Activated CD8-positive, alpha-beta memory T cell treated with anti-CD3 and anti-CD28 coated beads, Interleukin-2, amount 50 U/mL, for 24 hours (primary cell): ENCODE results near the gene SENP3.

Source experiments
- DNase-seq: peaks from one replicate; pipeline ENCODE4 v3.0.0-alpha.2; 2020; ENCODE audit errors: extremely low read depth

The SENP3 gene

DNA sequence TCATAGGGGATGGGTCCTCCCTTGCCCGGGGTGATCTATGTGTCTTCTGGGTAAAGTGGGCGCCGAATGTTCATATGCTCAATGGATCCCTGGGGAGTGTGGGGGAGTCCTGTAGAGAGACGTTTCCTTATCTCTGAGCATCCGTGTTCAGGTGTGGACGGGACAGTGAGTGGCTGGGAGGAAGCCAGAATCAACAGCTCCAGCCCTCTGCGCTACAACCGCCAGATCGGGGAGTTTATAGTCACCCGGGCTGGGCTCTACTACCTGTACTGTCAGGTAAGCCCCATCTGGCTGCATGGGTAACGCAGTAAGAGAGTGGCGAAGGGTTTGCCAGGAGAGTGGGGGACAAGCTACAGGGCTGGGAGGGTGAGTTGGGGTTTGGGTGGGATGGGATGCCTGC is 5.1 kb upstream of the SENP3 start:
- no peak for DNase-seq

DNA sequence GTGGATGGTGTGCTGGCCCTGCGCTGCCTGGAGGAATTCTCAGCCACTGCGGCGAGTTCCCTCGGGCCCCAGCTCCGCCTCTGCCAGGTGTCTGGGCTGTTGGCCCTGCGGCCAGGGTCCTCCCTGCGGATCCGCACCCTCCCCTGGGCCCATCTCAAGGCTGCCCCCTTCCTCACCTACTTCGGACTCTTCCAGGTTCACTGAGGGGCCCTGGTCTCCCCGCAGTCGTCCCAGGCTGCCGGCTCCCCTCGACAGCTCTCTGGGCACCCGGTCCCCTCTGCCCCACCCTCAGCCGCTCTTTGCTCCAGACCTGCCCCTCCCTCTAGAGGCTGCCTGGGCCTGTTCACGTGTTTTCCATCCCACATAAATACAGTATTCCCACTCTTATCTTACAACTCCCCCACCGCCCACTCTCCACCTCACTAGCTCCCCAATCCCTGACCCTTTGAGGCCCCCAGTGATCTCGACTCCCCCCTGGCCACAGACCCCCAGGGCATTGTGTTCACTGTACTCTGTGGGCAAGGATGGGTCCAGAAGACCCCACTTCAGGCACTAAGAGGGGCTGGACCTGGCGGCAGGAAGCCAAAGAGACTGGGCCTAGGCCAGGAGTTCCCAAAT is 4.5 kb upstream of the SENP3 start:
- no peak for DNase-seq

DNA sequence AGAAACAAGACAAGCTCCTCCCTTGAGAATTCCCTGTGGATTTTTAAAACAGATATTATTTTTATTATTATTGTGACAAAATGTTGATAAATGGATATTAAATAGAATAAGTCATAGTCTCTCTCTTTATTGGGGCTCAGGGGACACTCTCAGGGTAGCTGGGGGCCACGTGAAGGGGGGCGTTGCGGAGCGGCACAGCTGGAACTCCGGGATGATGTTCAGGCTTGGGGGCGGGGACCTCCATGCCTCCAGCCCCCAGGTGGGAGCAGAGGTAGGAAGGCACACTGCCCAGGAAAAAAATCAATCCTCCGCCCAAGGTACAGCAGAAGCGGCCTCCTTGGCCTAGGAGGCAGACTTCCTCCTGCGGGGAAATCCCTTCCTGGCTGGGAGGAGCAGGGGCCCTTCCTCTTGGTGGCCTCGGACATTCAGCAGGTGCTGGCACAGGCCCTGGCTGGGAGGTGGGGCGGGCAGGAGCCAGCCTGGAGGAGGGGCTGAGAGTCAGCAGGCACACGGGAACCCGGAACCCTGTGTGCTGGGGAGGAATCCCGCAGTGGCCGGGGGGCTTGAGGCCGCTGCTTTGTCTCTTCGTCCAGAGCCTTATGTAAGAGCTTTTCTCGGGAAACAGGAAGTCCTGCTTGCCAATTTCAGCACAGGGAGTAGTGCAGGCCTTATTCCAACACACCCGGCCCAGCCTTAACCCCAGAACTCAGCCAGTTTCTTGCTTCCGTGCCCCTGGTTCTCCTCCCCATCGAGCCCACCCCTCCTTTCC is 3.8 kb upstream of the SENP3 start:
- DNase-seq, result no peak

DNA sequence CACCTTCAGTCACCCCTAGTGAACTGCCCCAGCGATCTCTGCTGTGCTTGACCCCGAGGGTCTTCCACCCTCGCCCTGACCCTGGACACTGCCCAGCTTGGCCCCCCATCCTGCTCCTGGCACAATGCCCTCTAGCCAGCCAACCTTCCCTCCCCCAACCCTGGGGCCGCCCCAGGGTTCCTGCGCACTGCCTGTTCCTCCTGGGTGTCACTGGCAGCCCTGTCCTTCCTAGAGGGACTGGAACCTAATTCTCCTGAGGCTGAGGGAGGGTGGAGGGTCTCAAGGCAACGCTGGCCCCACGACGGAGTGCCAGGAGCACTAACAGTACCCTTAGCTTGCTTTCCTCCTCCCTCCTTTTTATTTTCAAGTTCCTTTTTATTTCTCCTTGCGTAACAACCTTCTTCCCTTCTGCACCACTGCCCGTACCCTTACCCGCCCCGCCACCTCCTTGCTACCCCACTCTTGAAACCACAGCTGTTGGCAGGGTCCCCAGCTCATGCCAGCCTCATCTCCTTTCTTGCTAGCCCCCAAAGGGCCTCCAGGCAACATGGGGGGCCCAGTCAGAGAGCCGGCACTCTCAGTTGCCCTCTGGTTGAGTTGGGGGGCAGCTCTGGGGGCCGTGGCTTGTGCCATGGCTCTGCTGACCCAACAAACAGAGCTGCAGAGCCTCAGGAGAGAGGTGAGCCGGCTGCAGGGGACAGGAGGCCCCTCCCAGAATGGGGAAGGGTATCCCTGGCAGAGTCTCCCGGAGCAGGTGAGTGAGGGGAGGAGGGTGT is 3.0 kb upstream of the SENP3 start, which contains the start of gene TNFSF13:
TSS of gene TNFSF13 (plus strand) at position 207 of the 776 bp plus-strand sequence. CDS start at position 497, 290 bp downstream.
- DNase-seq, result no peak

DNA sequence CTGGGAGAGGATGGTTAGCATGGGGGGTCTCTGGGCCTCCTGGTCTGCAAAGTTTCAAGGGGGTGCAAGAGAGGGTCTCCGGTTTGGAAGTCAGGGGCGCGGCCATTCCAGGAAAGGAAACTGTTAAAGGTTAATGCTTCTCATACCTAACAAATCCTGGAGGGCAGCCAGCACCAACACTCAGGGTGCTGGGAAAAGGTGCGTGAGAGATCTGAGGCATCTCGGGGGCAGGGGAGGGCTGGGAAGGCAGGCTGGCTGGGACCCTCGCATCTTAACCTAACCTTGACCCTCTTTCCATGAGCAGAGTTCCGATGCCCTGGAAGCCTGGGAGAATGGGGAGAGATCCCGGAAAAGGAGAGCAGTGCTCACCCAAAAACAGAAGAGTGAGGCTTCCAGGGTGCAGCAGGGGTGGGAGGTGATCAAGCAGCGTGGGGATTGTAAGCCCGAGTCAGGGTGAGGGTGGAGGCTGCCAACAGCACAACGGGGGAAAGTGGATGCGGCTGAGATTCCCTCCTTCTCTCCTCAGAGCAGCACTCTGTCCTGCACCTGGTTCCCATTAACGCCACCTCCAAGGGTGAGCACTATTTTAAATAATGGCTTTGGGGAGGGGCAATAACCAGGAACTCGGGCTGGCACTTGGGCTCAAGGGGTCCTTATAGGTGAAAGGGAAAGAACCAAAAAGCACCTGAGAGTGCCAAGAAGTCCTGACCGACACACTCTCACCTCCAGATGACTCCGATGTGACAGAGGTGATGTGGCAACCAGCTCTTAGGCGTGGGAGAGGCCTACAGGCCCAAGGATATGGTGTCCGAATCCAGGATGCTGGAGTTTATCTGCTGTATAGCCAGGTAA is 2.2 kb upstream of the SENP3 start:
- no peak for DNase-seq

DNA sequence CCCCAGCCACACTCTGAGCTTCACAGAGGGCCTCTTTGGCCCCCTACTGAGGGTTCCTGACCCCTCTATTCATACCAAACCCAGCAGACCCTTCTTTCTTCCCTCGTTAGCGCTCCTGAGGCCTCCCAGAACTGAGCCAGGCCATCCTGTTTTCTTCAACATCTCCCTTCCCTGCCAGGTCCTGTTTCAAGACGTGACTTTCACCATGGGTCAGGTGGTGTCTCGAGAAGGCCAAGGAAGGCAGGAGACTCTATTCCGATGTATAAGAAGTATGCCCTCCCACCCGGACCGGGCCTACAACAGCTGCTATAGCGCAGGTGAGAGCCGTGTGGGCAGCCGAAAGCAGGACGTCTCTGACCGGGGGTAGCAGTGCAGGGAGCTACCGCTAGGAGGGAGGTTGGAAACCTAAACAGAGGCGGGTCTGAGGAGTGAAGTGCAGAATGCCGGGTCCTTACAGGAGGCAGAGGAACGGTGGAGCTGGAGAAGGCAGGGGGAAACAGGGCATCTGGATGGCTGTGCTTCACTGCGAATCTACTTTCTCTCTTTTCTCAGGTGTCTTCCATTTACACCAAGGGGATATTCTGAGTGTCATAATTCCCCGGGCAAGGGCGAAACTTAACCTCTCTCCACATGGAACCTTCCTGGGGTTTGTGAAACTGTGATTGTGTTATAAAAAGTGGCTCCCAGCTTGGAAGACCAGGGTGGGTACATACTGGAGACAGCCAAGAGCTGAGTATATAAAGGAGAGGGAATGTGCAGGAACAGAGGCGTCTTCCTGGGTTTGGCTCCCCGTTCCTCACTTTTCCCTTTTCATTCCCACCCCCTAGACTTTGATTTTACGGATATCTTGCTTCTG is 1.3 kb upstream of the SENP3 start:
- DNase-seq, result no peak

DNA sequence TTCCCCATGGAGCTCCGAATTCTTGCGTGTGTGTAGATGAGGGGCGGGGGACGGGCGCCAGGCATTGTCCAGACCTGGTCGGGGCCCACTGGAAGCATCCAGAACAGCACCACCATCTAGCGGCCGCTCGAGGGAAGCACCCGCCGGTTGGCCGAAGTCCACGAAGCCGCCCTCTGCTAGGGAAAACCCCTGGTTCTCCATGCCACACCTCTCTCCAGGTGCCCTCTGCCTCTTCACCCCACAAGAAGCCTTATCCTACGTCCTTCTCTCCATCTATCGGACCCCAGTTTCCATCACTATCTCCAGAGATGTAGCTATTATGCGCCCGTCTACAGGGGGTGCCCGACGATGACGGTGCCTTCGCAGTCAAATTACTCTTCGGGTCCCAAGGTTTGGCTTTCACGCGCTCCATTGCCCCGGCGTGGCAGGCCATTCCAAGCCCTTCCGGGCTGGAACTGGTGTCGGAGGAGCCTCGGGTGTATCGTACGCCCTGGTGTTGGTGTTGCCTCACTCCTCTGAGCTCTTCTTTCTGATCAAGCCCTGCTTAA is 617 bp upstream of the SENP3 start:
- peak; percentile 67 for DNase-seq

DNA sequence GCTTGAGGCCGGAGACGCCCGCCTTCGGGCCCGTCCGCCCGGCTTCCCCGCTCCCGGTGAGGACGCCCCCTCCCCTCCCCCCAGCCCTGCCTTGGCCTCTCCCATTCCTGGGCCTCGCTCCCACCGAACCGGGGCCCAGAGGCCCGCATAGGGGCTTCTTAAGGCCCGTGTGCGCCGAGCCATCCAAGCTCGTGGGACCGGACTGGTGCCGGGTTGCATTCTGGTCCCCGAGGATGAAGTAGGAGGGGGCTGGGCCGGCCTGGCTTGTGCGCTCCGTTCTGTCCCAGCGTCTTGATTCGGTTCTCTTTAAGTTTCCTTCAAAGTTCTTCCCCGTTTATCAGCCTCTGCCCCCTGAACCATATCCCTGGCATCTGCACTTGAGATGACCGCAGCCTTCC is 488 bp downstream of the SENP3 start:
- no peak for DNase-seq

DNA sequence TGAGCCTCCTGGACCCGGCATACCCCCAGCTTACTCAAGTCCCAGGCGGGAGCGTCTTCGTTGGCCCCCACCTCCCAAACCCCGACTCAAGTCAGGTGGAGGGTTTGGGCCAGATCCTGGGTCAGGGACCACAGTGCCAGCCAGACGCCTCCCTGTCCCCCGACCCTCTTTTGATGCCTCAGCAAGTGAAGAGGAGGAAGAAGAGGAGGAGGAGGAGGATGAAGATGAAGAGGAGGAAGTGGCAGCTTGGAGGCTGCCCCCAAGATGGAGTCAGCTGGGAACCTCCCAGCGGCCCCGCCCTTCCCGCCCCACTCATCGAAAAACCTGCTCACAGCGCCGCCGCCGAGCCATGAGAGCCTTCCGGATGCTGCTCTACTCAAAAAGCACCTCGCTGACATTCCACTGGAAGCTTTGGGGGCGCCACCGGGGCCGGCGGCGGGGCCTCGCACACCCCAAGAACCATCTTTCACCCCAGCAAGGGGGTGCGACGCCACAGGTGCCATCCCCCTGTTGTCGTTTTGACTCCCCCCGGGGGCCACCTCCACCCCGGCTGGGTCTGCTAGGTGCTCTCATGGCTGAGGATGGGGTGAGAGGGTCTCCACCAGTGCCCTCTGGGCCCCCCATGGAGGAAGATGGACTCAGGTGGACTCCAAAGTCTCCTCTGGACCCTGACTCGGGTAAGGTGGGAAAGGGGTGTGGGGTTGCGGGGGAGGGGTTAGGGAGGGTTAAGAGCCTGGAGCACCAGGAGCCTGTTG is 1.6 kb downstream of the SENP3 start:
- no peak for DNase-seq

DNA sequence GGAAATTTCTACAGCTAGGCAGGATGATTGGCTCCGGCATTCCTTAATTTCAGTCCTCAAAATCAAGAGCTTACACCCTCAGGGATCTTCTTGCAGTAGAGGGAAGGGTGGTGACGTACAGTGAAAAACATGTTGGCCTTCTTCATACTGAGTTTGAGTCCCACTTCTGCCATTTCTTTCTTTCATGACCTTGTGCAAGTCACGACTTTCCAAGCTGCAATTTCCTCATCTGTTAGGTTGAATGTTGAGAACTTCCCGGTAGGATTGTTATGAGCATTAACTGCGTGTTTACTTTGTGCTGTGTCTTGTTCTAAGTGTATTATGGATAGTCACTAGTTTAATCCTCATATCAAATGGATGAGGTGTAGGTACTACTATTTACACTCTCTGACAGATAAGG is 7.9 kb downstream of the SENP3 start:
- no peak for DNase-seq

DNA sequence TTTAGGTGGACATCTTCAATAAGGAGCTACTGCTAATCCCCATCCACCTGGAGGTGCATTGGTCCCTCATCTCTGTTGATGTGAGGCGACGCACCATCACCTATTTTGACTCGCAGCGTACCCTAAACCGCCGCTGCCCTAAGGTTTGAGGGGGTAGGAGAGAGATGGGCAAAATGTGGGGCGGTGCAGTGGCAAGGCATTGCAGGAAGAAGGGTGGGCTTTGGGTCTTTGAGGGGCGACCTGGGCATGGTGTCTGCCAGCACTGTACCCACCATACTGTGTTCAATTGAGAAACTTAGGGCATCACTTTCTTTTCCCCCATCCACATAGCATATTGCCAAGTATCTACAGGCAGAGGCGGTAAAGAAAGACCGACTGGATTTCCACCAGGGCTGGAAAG is 8.6 kb downstream of the SENP3 start:
- DNase-seq, result no peak

DNA sequence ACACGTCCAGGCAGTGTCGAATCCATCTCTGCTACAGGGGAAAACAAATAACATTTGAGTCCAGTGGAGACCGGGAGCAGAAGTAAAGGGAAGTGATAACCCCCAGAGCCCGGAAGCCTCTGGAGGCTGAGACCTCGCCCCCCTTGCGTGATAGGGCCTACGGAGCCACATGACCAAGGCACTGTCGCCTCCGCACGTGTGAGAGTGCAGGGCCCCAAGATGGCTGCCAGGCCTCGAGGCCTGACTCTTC is 10.5 kb downstream of the SENP3 start:
- DNase-seq, result no peak

DNA sequence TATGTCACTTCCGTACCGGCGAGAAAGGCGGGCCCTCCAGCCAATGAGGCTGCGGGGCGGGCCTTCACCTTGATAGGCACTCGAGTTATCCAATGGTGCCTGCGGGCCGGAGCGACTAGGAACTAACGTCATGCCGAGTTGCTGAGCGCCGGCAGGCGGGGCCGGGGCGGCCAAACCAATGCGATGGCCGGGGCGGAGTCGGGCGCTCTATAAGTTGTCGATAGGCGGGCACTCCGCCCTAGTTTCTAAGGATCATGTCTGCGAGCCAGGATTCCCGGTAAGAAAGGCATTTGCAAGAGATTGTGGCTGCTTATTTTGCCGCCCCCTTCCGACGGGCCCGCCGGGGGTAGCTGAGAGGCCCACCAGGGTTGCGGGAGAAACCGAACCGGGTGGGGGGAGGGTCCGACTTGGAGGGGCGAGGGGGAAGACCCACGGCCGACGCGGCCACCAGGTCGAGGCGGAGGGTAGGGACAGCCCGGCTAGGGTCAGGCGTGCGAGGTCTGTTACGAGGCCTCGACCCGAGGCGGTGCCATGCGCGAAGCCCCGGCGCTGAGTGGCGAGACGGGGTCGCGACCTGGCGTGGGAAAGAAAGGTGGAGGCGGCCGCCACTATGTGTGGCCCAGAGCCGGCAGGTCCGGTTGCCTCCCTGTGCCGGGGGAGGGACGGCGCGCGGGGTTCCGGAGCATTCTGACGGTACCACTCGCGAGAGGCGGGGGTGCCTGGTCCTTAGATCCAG is 11.0 kb downstream of the SENP3 start:
- peak; percentile 98 for DNase-seq

DNA sequence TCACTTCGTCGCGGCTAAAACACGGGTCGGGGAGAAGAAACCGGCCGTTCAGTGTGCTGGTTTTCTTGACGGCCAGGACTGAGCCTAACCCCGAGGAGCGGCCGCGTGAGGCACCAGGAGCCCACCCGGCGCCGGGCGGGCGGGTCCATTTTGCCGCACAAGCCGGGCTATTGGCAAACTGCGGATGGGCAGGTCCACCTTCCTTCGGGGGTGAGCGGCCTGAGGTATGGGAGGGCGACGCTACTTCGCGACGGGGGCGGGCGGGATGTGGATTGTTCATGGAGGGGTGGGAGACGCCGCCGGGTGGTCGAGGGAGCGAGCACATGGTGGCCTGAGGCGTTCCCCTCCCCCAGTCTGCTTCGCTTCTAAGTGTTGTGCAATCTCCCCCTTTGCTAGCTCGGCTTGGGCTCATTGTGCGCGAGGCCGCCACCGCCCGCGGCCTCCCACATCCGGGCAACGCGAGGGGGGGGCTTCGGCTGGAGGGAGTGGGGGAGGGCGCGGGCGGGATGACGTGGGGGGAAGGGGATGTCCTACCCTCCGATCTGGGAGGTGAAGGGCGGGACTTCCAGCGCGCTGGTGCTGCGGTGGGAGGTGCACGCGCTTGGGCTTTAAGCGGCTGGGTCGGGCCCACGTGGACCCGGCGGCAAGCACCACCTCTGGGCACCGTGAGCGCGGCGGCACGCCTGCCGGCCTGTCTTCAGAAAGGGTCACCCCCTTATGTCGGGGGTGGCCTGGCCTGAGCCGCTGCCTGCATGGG is 11.8 kb downstream of the SENP3 start:
- DNase-seq, result peak; percentile 74

DNA sequence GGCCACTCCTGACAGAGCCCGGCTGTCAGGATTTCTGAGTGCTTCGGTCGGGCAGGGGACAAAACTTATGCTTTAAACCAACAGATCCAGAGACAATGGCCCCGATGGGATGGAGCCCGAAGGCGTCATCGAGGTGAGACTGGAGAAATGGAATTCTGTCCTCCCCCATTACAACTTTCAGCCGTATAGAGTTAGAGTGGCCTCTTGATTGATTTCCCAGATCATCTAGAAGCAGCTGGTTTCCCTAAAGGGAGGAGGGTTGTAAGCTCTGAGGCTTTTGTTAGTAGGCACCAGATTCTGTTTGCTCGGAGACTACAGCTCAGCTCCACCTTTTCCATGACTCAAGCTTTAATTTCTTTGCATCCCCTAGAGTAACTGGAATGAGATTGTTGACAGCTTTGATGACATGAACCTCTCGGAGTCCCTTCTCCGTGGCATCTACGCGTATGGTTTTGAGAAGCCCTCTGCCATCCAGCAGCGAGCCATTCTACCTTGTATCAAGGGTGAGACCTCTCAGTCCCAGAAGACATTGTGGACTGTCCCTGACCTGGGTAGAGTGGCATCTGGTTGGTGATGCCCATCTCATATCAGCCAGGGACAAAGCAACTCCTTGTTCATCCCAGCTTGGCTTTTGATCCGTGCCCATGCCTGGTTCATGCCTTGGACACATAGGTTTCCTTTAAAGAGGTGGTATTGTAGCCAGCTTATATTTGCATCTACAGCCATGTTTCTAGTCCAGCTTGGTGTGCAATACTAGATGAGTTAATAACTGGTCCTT is 12.6 kb downstream of the SENP3 start:
- DNase-seq, result no peak

DNA sequence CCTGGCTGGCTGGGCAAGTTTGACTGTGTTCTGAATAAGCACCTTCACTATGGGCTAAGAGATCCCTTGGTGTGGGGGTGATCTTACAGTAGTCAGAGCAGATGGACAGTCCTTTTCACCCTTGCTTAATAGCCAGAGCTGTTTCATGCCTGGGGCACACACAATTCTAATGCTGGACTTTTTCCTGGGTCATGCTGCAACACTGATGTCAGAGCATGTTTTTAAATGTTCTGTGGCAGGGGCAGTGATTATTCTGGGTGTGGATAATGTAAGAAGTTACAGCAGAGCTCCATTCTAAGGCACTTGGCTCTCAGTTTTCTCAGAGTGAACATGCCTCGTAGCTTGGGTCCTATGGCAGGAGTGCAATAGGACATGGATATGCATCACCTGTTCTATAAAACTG is 13.8 kb downstream of the SENP3 start:
- no peak for DNase-seq

DNA sequence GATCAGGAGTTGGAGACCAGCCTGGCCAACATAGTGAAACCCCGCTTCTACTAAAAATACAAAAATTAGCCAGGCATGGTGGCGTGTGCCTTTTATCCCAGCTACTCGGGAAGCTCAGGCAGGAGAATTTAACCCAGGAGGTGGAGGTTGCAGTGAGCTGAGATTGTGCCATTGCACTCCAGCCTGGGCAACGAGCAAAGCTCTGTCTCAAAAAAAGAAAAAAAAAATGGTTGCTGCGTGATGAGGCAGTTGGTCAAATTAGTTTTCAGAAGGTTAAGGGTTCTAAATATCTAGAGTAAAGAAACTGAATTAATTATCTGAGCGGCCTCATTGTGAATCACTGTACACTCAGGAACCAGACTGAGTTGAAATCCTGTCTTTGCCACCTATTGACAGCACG is 14.2 kb downstream of the SENP3 start:
- no peak for DNase-seq

DNA sequence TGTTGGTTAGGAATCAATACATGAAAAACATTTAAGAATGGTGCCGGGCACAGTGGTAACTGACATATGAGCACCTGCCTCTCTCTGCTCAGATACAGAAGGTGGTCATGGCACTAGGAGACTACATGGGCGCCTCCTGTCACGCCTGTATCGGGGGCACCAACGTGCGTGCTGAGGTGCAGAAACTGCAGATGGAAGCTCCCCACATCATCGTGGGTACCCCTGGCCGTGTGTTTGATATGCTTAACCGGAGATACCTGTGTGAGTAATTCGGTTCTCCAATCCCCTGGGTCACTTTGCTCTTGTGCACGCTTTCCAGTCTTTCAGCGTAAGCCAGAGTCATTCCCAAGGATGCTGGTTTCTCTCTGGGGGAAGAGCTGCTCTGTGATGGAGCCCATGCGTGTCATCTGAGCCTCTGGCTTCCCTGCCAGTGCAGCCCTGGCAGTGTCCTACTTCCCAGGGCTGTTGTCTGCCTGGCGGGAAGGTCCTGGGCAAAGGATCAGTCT is 14.8 kb downstream of the SENP3 start:
- DNase-seq, result no peak
